K562 (cell line): Measurements from ENCODE around the gene SLAIN2. TPM values are rescaled to one million over a fixed set of nuclear protein-coding genes. Genes with fewer than 3 reads are reported as not detected.
A peak's percentile ranks its signal among the peaks of the same experiment; 100 is the strongest.

Source experiments
- ATAC-seq: fragments of 200-7000 bp; cut with Tn5 transposase; 3 replicates; pipeline ENCODE4 v1.9.1; 2020; ENCODE audit warnings: moderate library complexity
- BruUV-seq: library from RNA; stranded (reverse); fragments of 400-500 nt; replicated peaks from 2 replicates; lab custom pipeline; 2021; lab: Mats Ljungman, UMichigan
- CTCF ChIA-PET: fragments of 300-600 bp; formaldehyde crosslinking; extraction: SDS; loops from one replicate; lab custom pipeline; 2021; ENCODE audit warnings: low intra/inter-chr PET ratio; lab: Yijun Ruan, JAX
- POLR2A ChIA-PET: fragments of 300-600, 350-650 bp; sonication (Branson Sonifier 250); formaldehyde crosslinking; extraction: SDS; loops from one replicate; lab custom pipeline; 2021; ENCODE audit warnings: antibody characterized with exemption, inconsistent platforms; lab: Yijun Ruan, JAX
- DNase-seq, 4 experiments: peaks; one replicate each; pipeline versions ENCODE4 v3.0.0 to v3.0.0-alpha.2; 2011 to 2018; ENCODE audit warnings: low spot score in 3 of 4, mixed read lengths in 3 of 4; ENCODE audit errors: extremely low read depth in 1 of 4
- FAIRE-seq: peaks from 2 replicates; lab custom pipeline; 2011; peaks lifted over from hg19 to GRCh38; lab: Jason Lieb, UNC
- H2AFZ ChIP-seq: 2 replicates; pipeline ENCODE4 v1.6.0; 2011; ENCODE audit warnings: low read depth, low read length, control low read depth, inconsistent platforms
- H3K27ac ChIP-seq: fragments of 200-600 bp; 3 replicates; pipeline ENCODE4 v1.8.0; 2011; ENCODE audit warnings: low read depth, mild to moderate bottlenecking, control low read depth, inconsistent platforms, low read length, moderate library complexity, mixed read lengths; ENCODE audit errors: extremely low read depth
- H3K27me3 ChIP-seq, 2 experiments: fragments of 300-600 bp in 1 of 2; 2 replicates in 1 of 2; 3 replicates in 1 of 2; pipeline versions ENCODE4 v1.6.0 to v1.8.0; 2011; ENCODE audit warnings: inconsistent platforms in 2 of 2, low read length in 2 of 2, mild to moderate bottlenecking in 1 of 2, mixed read lengths in 1 of 2, moderate library complexity in 1 of 2; ENCODE audit not compliant: control insufficient read depth in 2 of 2, insufficient read depth in 2 of 2
- H3K36me3 ChIP-seq: fragments of 300-600 bp; 3 replicates; pipeline ENCODE4 v1.8.0; 2011; ENCODE audit warnings: mild to moderate bottlenecking, low read length, inconsistent platforms; ENCODE audit not compliant: control insufficient read depth, insufficient read depth
- H3K4me1 ChIP-seq, 2 experiments: fragments of 200-600 bp in 1 of 2; replicated peaks in 1 of 2; 2 replicates in 1 of 2; 3 replicates in 1 of 2; pipeline versions ENCODE4 v1.5.1 to v1.8.0; 2011; ENCODE audit warnings: inconsistent platforms in 2 of 2, low read length in 2 of 2, mild to moderate bottlenecking in 1 of 2, mixed read lengths in 1 of 2, moderate library complexity in 1 of 2; ENCODE audit not compliant: control insufficient read depth in 2 of 2, insufficient read depth in 2 of 2
- H3K4me2 ChIP-seq: 2 replicates; pipeline ENCODE4 v1.6.1; 2011; ENCODE audit warnings: low read length, control low read depth, inconsistent platforms, mixed read lengths; ENCODE audit not compliant: insufficient read depth
- H3K4me3 ChIP-seq: fragments of 200-600 bp; sonication (generic), shearing (Covaris generic); 2 replicates; pipeline ENCODE4 v1.5.1; 2016; ENCODE audit warnings: control low read depth, inconsistent platforms
- H3K79me2 ChIP-seq: fragments of 200-600 bp; 3 replicates; pipeline ENCODE4 v1.8.0; 2011; ENCODE audit warnings: low read length, inconsistent platforms; ENCODE audit not compliant: control insufficient read depth, insufficient read depth
- H3K9ac ChIP-seq, 2 experiments: 2 replicates each; pipeline versions ENCODE4 v1.6.0 to v1.6.1; 2011; ENCODE audit warnings: low read depth in 2 of 2, low read length in 2 of 2, control low read depth in 1 of 2, inconsistent platforms in 1 of 2, mild to moderate bottlenecking in 1 of 2, mixed read lengths in 1 of 2; ENCODE audit not compliant: insufficient read depth in 1 of 2
- H3K9me1 ChIP-seq: one replicate; pipeline ENCODE4 v1.6.0; 2011; ENCODE audit warnings: inconsistent platforms, mild to moderate bottlenecking, low read length, moderate library complexity; ENCODE audit not compliant: control insufficient read depth, insufficient read depth
- H3K9me3 ChIP-seq: replicated peaks from 2 replicates; pipeline ENCODE4 v1.5.1; 2011; ENCODE audit warnings: low read depth, low read length, inconsistent platforms; ENCODE audit not compliant: control insufficient read depth, insufficient read depth
- H4K20me1 ChIP-seq: replicated peaks from 2 replicates; pipeline ENCODE4 v1.6.1; 2011; ENCODE audit warnings: low read length, inconsistent platforms, mixed read lengths; ENCODE audit not compliant: control insufficient read depth, insufficient read depth
- LCOR ChIP-seq: sonication (generic); formaldehyde crosslinking; IDR thresholded peaks from 2 replicates; pipeline ENCODE4 v1.8.0; 2022; ENCODE audit warnings: mild to moderate bottlenecking, missing genetic modification reagents
- MAFK ChIP-seq: IDR thresholded peaks from 2 replicates; pipeline ENCODE4 v1.6.1; 2011; ENCODE audit warnings: low read length, improper control_type of control experiment
- ZNF197 ChIP-seq: fragments of 200-800 bp; sonication (Bioruptor generic); IDR thresholded peaks from 2 replicates; pipeline ENCODE4 v1.6.1; 2016; ENCODE audit warnings: low read depth, missing genetic modification characterization, missing compliant biosample characterization
- WGBS: fragments of 100-300 bp; shearing (Covaris generic); methylation state at CpG from one replicate; pipeline ENCODE4 v1.1.6; 2016; ENCODE audit warnings: low coverage, mixed read lengths; ENCODE audit not compliant: insufficient coverage; ENCODE audit errors: missing lambda C conversion rate; 5-methylcytosine and 5-hydroxymethylcytosine counted together
- in situ Hi-C: fragments of 300-500 bp; cut with MboI; formaldehyde crosslinking; loops from 4 replicates; pipeline ENCODE4 v1.15.0; 2018; ENCODE audit warnings: inconsistent platforms, mixed read lengths
- intact Hi-C: fragments of 100-400 bp; cut with micrococcal nuclease; formaldehyde crosslinking; loops from 2 replicates; pipeline ENCODE4 v1.14.2; 2022
- polyA plus RNA-seq, 8 experiments: library from polyadenylated mRNA; depleted of rRNA in 4 of 8; stranded (reverse) in 5 of 8; unstranded in 3 of 8; fragments of >200 nt; fragmentation: Nextera tagmentation in 2 of 8; fragmentation: Illumina TruSeq in 1 of 8; extraction: Ambion mirVana in 2 of 8; extraction: Trizol in 1 of 8; gene quantifications; 2 replicates each; pipeline versions ENCODE4 v1.2.1 to v1.2.3, GENCODE V29; 2011 to 2014; ENCODE audit warnings: inconsistent platforms in 1 of 8, missing spikeins in 1 of 8
- total RNA-seq, 7 experiments: library from RNA; depleted of rRNA in 6 of 7; stranded (reverse); fragments of >200 nt in 6 of 7; fragmentation: Illumina TruSeq in 2 of 7; extraction: Trizol in 2 of 7; gene quantifications; 2 replicates each; pipeline versions ENCODE4 v1.2.1 to v1.2.3, GENCODE V29; 2011 to 2021; ENCODE audit warnings: low replicate concordance in 1 of 7
- TF ChIP-seq, protein P1 (sequence below): sonication (generic); IDR thresholded peaks from 2 replicates; pipeline ENCODE4 v1.6.1; 2016

SLAIN2 gene
- total and polyA plus RNA-seq, 9 of the 15 experiments (the other 6 are each of a cell fraction or from before 2014, with no cell fraction given), result 3.5 to 116 (median 35.0) TPM

DNA sequence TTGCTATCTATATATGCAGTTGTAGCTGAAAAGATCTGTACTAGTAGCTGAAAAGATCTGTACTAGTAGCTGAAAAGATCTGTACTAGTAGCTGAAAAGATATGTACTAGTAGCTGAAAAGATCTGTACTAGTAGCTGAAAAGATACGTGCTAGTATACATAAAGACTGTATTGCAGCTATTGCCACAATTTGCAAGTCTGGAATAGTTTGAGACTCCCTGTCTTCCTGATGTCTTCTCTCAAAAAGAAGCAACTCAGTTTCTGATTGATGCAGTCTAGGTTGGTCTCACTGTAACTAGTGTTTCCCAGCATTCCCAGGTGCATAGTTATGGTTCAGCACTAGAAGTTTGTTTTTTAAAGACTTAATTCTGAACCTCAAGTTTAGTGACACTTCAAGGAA lies 15.0 kb downstream of the SLAIN2 start:
- Histone ChIP-seq H3K36me3 (peaks cover 9% of the 10 kb centered on the region), H4K20me1 (no peaks in the 10 kb centered on the region), H3K79me2 (peaks cover 86% of the 10 kb centered on the region), H3K4me3 (no peak overlapping the region), H3K9me1 (no peaks in the 10 kb centered on the region), H3K4me1 (no peaks in the 10 kb centered on the region), H3K27ac (no peak overlapping the region), H3K4me2 (no peak overlapping the region), H3K9ac (no peak overlapping the region), H3K9me3 (peaks cover 8% of the 10 kb centered on the region), H2AFZ (no peak overlapping the region), H3K27me3 (no peaks in the 10 kb centered on the region)
- ATAC-seq (peak; percentile 42; the same call in 2 of the 3 replicates), FAIRE-seq (no peak), DNase-seq (no peak)
- BruUV-seq, result no TSS peak
- ChIA-PET CTCF (no interaction called here), POLR2A (interaction anchor here (0.9 to 1.3 kb wide), 4 partner anchors 8 to 37 kb away, joined by 3 to 4 read pairs (median 3); no protein-coding TSS in a partner anchor)
- intact Hi-C loops, result no loop called here
- in situ Hi-C loops, result no loop called here
- WGBS, result 78% methylated on average over 1 of the region's 1 CpG
- TF ChIP-seq, protein P1, sequence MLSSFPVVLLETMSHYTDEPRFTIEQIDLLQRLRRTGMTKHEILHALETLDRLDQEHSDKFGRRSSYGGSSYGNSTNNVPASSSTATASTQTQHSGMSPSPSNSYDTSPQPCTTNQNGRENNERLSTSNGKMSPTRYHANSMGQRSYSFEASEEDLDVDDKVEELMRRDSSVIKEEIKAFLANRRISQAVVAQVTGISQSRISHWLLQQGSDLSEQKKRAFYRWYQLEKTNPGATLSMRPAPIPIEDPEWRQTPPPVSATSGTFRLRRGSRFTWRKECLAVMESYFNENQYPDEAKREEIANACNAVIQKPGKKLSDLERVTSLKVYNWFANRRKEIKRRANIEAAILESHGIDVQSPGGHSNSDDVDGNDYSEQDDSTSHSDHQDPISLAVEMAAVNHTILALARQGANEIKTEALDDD, result peak; percentile 87
- TF ChIP-seq MAFK (no peak), LCOR (CRISPR knock-in tag) (no peak), ZNF197 (CRISPR knock-in tag) (no peak)
